Measurements from ENCODE around the gene BTNL8.

- no peak for TF ChIP-seq CTCF (IDR thresholded peaks at IDR 0.05)
- TF ChIP-seq POLR2A (IDR thresholded peaks at IDR 0.05): no peak
Observed at GRCh38 chr5:180870276-180871068, 28.5 kb upstream of the BTNL8 start.
